DLD1 (cell line): ENCODE data around the gene DACH2.

ENCODE experiments used
- in situ Hi-C: cut with HindIII; loops from 2 replicates; pipeline ENCODE4 v1.10.0; 2017; ENCODE audit warnings: low sequenced_read_pairs

The DACH2 gene

DNA sequence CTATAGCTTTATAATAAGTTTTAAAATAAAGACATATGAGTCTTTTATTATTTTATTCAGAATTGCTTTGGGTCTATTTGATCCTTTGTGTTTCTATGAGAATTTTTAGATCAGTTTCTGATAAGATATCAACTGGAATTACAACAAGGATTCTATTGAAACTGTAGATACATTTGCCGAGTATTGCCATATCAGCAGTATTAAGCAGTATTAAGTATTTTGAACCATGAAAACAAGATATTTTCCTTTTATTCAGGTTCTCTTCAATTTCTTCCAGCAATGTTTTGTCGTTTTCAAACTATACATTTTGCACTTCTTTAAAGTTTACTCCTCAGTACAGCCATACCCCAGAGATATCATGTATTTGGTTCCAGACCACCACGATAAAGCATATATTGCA is 598.8 kb downstream of the DACH2 start:
- in situ Hi-C loops, result no loop called here

DNA sequence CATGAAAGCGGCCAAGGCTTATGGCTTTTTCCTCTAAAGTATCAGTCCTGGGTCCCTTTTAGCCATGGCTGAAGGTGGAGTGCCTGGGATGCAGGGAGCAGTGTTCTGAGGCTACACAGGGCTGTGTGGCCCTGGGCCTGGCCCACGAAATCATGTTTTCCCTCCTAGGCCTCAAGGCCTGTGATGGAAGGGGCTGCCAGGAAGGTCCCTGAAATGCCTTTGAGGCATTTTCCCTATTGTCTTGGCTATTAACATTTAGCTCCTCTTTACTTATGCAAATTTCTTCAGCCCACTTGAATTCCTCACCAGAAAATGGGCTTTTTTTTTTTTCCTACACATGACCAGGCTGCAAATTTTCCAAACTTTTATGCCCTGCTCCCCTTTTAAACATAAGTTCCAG is 657.0 kb downstream of the DACH2 start:
- in situ Hi-C loops, result no loop called here

DNA sequence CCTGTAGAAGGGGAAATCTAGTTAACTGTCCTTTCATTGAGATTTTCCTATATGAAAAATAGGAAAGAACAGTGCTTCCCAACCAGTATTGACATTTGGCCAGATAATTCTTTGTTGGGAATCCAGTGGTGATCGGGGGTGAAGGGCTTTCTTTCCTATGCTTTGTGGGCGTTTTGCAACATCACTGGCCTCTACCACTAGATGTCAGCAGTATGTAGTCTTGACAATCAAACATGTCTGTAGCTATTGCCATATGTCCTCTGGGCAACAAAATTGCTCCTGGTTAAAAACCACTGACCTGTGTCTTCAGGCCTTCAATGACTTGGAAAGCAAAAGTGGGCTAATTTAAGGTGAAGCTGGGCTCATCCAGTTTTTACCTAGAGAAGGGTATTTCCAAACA is 658.5 kb downstream of the DACH2 start:
- in situ Hi-C loops, result no loop called here

DNA sequence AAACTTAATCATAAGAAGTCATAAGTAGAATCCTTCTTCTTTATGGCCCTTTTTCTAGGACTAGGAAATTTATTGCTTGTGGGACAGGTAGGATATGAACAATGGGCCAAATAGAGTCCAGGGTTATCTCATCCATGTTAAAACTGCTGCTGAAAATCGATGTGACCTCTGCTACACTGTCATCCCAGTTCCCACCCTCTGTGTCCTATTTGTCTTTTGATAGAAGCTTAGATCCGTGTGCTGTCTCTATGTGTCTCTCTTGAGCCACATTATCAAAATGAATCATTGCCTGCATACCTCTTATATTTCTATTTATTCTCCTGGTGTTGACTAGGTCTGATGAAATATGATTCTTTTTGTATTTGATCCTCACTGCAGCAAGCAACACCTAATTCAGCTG is 661.4 kb downstream of the DACH2 start:
- in situ Hi-C loops, result no loop called here

DNA sequence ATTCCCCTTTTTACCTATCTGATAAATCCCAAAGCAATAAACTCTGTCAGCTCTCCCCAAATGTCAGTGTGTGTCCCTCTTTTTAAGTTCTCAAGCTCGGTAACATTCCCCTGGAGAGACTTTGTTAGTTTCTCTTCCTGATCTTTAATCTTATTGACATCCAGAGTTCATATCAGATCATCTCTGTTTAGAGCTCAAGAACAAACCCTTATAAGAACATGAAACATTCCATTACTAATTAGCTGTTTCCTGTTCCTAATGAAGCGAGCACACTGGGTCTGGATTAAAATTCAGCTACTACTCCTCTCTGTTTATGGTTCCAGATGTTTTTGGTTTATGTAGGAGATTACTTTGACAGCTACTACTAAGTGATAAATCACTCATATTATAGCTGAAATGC is 681.5 kb downstream of the DACH2 start:
- in situ Hi-C loops, result no loop called here

DNA sequence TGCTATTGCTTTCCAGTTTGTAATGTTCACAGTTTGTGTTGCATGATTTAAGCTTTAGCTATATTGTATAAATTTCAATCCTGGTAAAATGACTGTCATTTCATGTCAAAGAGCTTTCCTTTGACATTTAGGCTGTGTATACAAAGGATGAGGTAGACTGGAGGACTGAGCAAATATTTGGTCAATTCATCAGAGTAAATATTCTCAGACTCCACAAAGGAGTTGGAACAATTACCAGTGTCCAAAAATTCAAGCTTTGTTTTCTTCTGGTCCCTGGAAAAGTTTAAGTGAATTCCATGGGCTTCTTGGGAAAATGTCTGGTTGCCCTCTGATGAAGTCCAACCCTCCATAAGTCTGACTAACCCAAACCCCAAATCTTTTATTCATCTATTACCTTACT is 682.4 kb downstream of the DACH2 start:
- in situ Hi-C loops, result no loop called here

DNA sequence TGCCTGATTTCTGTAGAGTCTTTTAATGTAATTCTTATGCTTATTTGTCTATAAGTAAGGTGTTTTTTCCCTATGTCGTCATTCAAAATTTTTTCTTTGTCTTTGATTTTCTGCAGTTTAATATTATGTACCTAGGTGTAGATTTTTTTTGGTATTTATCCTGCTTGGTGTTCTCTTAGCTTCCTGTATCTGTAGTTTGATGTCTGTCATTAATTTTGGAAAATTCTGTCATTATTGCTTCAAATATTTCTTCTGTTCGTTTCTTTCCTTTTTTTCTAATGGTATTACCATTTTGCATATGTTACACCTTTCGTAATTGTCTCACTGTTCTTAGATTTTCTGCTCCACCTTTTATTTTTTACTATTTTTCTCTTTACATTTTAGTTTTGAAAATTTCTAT is 696.9 kb downstream of the DACH2 start:
- in situ Hi-C loops, result no loop called here
